MCF 10A (cell line): Measurements from ENCODE around the gene SND1. TPM values are rescaled to one million over a fixed set of nuclear protein-coding genes. Genes with fewer than 3 reads are reported as not detected.

Source experiments
- BruUV-seq: library from RNA; stranded (reverse); fragments of 400-500 nt; replicated peaks from 2 replicates; lab custom pipeline; 2021; lab: Mats Ljungman, UMichigan
- CTCF ChIA-PET: fragments of 300-600 bp; sonication (Branson Sonifier 250); formaldehyde crosslinking; extraction: SDS; loops from one replicate; lab custom pipeline; 2021; ENCODE audit warnings: antibody characterized with exemption, inconsistent platforms; lab: Yijun Ruan, JAX
- POLR2A ChIA-PET: fragments of 300-600, 350-650 bp; sonication (Branson Sonifier 250); formaldehyde crosslinking; extraction: SDS; loops from one replicate; lab custom pipeline; 2020; ENCODE audit warnings: antibody characterized with exemption, inconsistent platforms; lab: Yijun Ruan, JAX
- DNase-seq: peaks from one replicate; pipeline ENCODE4 v3.0.0-alpha.2; 2018; ENCODE audit not compliant: unreplicated experiment
- H3K27ac Mint-ChIP-seq: one replicate; pipeline ENCODE4 v1.8.0; 2022; ENCODE audit warnings: mild to moderate bottlenecking, low read depth, mixed read lengths; ENCODE audit not compliant: unreplicated experiment
- H3K27me3 Mint-ChIP-seq: one replicate; pipeline ENCODE4 v1.8.0; 2022; ENCODE audit warnings: mixed read lengths; ENCODE audit not compliant: insufficient read depth, unreplicated experiment
- H3K36me3 Mint-ChIP-seq: one replicate; pipeline ENCODE4 v1.8.0; 2022; ENCODE audit warnings: mild to moderate bottlenecking, moderate library complexity, mixed read lengths; ENCODE audit not compliant: insufficient read depth, unreplicated experiment
- H3K4me1 Mint-ChIP-seq: one replicate; pipeline ENCODE4 v1.8.0; 2022; ENCODE audit warnings: mixed read lengths; ENCODE audit not compliant: insufficient read depth, unreplicated experiment
- H3K4me3 Mint-ChIP-seq: one replicate; pipeline ENCODE4 v1.8.0; 2022; ENCODE audit warnings: mild to moderate bottlenecking, moderate library complexity, mixed read lengths; ENCODE audit not compliant: unreplicated experiment
- H3K9me3 Mint-ChIP-seq: one replicate; pipeline ENCODE4 v1.8.0; 2022; ENCODE audit warnings: mixed read lengths; ENCODE audit not compliant: unreplicated experiment
- CTCF ChIP-seq: fragments of 200-600 bp; IDR thresholded peaks from one replicate; pipeline ENCODE4 v1.8.0; 2022; ENCODE audit warnings: antibody characterized with exemption, mild to moderate bottlenecking; ENCODE audit not compliant: unreplicated experiment
- intact Hi-C: fragments of 100-400 bp; cut with micrococcal nuclease; formaldehyde crosslinking; loops from 2 replicates; pipeline ENCODE4 v1.14.1; 2022
- total RNA-seq: library from RNA; stranded (reverse); gene quantifications from 2 replicates; pipeline ENCODE4 v1.2.3, GENCODE V29; 2022

SND1 gene
- total RNA-seq, 1 experiment from 2014 or later: 297 TPM

DNA sequence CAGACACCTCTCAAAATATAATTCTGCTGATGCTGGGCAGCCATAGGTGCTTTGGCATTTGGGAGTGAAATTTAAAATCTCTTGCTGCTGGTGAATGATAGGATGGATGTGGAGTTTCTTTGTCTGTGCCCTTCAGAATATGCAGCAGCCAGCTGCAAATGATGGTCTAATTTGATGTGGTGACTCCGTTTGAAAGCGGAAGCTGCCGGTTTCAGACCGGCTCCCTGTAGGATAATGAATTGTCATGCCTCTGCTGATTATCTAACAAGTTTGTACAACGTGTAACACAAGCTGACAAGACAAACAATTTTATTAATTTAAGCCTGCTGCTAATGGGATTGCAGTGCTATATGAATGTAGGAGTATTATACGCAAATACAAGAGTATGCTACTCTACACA lies 103.5 kb downstream of the SND1 start:
- Mint-ChIP-seq H3K36me3 (peaks cover 9% of the 10 kb centered on the region), H3K27me3 (no peaks in the 10 kb centered on the region), H3K9me3 (no peaks in the 10 kb centered on the region), H3K27ac (no peak overlapping the region), H3K4me1 (no peaks in the 10 kb centered on the region), H3K4me3 (no peak overlapping the region)
- no peak for DNase-seq
- no peak for TF ChIP-seq CTCF
- intact Hi-C loops: no loop called here
- BruUV-seq: no TSS peak
- ChIA-PET POLR2A (interaction anchor here (1.1 kb wide), 1 partner anchor 21 kb away, joined by 5 read pairs; no protein-coding TSS in a partner anchor), CTCF (interaction anchor here (0.6 to 0.9 kb wide), 2 partner anchors 58 to 626 kb away, joined by 3 to 4 read pairs; no protein-coding TSS in a partner anchor)

DNA sequence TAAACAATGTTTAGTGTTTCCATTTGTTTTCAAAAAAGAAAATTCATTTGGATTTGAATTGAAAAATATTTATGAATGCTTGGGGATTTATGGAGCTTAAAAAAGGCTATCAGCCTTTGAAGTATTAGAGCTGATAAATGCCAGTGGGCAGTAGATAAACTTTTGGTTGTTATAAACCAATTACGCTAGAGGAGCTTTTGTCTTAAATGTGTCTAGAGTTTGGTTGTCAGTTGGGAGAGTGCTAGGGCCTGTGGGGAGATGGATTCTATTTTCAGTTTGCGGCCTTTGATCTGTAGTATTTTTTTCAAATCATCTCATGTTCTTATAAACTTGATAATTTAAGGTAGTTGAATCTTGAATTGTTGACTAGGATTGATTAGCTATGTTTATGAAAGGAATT lies 104.0 kb downstream of the SND1 start:
- no peaks in the 10 kb centered on the region for H3K4me1 Mint-ChIP-seq
- no peaks in the 10 kb centered on the region for H3K27me3 Mint-ChIP-seq
- peaks cover 9% of the 10 kb centered on the region for H3K36me3 Mint-ChIP-seq
- H3K4me3 Mint-ChIP-seq: no peak overlapping the region
- no peak for TF ChIP-seq CTCF
- no peak for DNase-seq
- H3K27ac Mint-ChIP-seq: no peak overlapping the region
- no TSS peak for BruUV-seq
- intact Hi-C loops: no loop called here
- ChIA-PET CTCF (interaction anchor here (0.9 kb wide), 1 partner anchor 58 kb away, joined by 3 read pairs; no protein-coding TSS in a partner anchor), POLR2A (interaction anchor here (0.7 to 1.1 kb wide), 3 partner anchors 14 to 22 kb away, joined by 3 to 5 read pairs (median 3); no protein-coding TSS in a partner anchor)
- H3K9me3 Mint-ChIP-seq: no peaks in the 10 kb centered on the region

DNA sequence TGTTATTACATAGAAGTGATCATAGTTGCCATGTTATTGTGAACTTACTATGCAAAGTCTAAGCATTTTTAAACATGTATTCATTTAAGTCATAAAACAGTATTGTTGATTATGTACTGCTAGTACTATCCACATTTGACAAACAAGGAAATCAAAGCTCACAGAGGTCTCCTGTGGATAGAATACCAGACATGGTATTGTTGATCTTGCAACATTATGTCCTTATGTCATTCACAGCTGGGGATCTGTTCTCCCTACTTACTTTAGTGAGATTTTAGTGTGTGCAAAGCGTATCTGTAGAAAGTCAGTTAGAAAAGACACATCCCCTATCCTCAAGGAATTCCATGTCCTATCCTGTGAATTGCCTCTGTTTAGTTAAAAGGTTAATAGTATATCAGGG lies 106.1 kb downstream of the SND1 start:
- H3K4me1 Mint-ChIP-seq: no peaks in the 10 kb centered on the region
- H3K27ac Mint-ChIP-seq: no peak overlapping the region
- POLR2A ChIA-PET: interaction anchor here (0.7 kb wide), 1 partner anchor 388 kb away, joined by 3 read pairs; no protein-coding TSS in a partner anchor
- no peak for TF ChIP-seq CTCF
- no TSS peak for BruUV-seq
- CTCF ChIA-PET: interaction anchor here (0.5 to 1.2 kb wide), 3 partner anchors 49 to 440 kb away, joined by 3 to 7 read pairs (median 3); partner anchors contain the start of gene ARF5
- H3K36me3 Mint-ChIP-seq: peaks cover 9% of the 10 kb centered on the region
- intact Hi-C loops: no loop called here
- no peaks in the 10 kb centered on the region for H3K27me3 Mint-ChIP-seq
- H3K4me3 Mint-ChIP-seq: no peak overlapping the region
- DNase-seq: no peak
- H3K9me3 Mint-ChIP-seq: no peaks in the 10 kb centered on the region

DNA sequence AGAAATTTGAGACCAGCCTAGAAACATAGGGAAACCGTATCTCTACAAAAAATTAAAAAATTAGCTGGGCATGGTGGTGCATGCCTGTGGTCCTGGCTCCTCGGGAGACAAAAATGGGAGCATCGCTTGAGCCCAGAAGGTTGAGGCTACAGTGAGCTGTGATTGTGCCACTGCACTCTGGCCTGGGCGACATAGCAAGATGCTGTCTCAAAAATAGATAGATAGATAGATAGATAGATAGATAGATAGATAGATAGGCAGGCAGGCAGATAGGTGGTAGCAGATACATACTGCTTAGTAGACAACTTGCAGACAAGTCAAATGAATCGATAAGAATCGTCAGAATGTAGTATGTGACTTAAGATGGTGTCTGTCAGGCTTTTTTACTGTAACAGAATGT lies 106.9 kb downstream of the SND1 start:
- POLR2A ChIA-PET: no interaction called here
- H3K4me3 Mint-ChIP-seq: no peak overlapping the region
- no peak for DNase-seq
- no peak for TF ChIP-seq CTCF
- no peak overlapping the region for H3K27ac Mint-ChIP-seq
- H3K4me1 Mint-ChIP-seq: no peaks in the 10 kb centered on the region
- intact Hi-C loops: no loop called here
- CTCF ChIA-PET: interaction anchor here (0.5 to 1.4 kb wide), 2 partner anchors 51 to 439 kb away, joined by 3 to 6 read pairs; no protein-coding TSS in a partner anchor
- H3K36me3 Mint-ChIP-seq: peaks cover 13% of the 10 kb centered on the region
- H3K9me3 Mint-ChIP-seq: no peaks in the 10 kb centered on the region
- no peaks in the 10 kb centered on the region for H3K27me3 Mint-ChIP-seq
- no TSS peak for BruUV-seq
